PC-9 (cell line): ENCODE data around the gene HS3ST3B1.

Experiments used
- EZH2 ChIP-seq: fragments of 200-600 bp; sonication (generic); IDR thresholded peaks from 2 replicates; pipeline ENCODE4 v1.8.0; 2017; ENCODE audit warnings: antibody characterized with exemption, low read depth
- TF ChIP-seq, protein P1 (sequence below): fragments of 200-600 bp; sonication (generic); conservative IDR thresholded peaks from 2 replicates; pipeline ENCODE4 v1.6.1; 2017; ENCODE audit warnings: mixed run types, antibody characterized with exemption, mild to moderate bottlenecking, moderate library complexity

DNA sequence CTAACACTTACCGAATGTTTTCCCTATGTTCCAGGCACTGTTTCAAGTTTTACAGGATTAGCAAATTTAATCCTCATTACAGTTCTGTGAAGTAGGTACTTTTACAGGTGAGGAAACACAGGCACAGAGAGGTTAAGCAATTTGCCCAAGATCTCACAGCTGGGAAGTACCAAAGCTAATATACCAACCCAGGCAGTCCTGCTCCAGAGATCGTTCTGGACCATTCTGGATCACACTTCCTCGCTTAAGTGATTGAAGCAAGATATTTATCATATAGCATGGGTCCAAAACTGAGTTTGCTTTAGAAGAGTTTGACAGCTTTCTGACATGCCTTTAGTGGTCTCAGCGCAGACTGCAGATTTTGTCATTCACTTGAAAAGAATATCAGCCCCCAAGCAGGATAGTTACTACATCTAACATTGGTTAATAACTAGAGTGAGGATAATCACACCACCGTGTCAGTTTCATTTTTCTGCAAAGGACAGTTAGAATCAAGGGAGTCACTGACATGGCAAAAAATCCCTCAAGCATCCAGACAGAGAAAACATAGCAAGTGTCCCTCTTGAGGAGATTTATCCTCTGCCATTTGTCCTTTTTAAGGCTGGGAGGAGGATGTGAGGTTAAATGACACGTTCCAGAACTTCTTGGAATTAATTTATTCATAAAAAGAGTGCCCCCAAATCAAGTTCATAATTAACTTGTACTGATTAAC, 5.1 kb downstream of the HS3ST3B1 start:
- TF ChIP-seq, protein P1, sequence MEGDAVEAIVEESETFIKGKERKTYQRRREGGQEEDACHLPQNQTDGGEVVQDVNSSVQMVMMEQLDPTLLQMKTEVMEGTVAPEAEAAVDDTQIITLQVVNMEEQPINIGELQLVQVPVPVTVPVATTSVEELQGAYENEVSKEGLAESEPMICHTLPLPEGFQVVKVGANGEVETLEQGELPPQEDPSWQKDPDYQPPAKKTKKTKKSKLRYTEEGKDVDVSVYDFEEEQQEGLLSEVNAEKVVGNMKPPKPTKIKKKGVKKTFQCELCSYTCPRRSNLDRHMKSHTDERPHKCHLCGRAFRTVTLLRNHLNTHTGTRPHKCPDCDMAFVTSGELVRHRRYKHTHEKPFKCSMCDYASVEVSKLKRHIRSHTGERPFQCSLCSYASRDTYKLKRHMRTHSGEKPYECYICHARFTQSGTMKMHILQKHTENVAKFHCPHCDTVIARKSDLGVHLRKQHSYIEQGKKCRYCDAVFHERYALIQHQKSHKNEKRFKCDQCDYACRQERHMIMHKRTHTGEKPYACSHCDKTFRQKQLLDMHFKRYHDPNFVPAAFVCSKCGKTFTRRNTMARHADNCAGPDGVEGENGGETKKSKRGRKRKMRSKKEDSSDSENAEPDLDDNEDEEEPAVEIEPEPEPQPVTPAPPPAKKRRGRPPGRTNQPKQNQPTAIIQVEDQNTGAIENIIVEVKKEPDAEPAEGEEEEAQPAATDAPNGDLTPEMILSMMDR, result no peak
- no peak for TF ChIP-seq EZH2
